ENCODE data around the gene ZNF606.

GRCh38 chr19:57949702-57950101, 52.9 kb downstream of the ZNF606 start:
- TF ChIP-seq CTCF (IDR thresholded peaks at IDR 0.05) (no peak), POLR2A (IDR thresholded peaks at IDR 0.05) (no peak)

Measured in heart left ventricle (tissue), 13 donors.